COLO829 (cell line): Measurements from ENCODE around the gene NKTR.
A peak's percentile ranks its signal among the peaks of the same experiment; 100 is the strongest.
"Not testable (repeated sequence)": the region's sequence is repeated elsewhere in the genome, so short reads cannot be mapped to it uniquely, and the experiment has no call there.

Experiments used
- DNase-seq: peaks from one replicate; pipeline ENCODE4 v3.0.0; 2012; ENCODE audit warnings: low spot score

Gene NKTR

DNA sequence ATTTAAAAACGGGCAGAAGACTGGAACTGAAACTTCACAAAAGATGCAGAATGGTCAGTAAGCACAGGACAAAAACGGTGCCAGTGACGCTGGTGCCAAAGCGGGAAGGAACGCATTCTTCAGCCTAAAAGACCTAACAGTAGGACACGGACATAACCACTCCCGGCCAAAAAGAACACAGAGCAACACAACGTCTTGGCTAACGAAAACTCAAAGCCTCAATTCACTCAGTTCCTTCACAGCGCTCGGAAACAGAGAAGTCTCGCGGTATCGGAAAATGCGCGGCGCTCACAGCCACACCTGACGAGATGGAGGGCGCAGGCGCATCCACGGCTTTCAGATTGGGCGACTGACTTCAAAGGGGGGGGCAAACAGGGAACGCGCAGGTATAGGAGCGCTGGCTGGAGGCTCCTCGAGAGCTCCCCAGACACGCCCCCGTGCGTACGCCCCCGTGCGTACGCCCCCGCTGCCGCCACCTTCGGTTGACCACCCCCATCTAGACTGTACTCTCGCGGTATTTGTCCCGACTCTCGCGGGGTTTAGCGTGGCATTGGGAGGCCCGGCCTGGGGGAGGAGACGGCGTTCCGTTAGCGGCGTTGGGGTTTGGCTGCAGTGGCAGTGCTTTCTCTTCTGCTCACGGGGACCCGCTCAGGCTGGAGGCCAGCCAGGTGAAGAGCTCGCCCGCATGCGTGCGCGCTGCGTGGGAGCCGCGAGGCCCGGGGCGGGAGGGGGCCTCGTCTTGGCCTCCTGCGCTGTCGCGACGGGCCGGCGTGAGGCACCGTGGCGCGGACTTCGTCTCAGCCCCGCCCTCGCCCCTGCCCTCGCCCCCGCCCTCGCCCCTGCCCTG is at the start of gene NKTR:
Gene NKTR (plus strand): TSS at position 576 of the 847 bp plus-strand sequence. CDS start 321 bp downstream, outside the sequence.
- peak; percentile 95 for DNase-seq

GRCh38 chr3:42552830-42553229 is 47.7 kb upstream of the NKTR start:
- DNase-seq, result no peak

DNA sequence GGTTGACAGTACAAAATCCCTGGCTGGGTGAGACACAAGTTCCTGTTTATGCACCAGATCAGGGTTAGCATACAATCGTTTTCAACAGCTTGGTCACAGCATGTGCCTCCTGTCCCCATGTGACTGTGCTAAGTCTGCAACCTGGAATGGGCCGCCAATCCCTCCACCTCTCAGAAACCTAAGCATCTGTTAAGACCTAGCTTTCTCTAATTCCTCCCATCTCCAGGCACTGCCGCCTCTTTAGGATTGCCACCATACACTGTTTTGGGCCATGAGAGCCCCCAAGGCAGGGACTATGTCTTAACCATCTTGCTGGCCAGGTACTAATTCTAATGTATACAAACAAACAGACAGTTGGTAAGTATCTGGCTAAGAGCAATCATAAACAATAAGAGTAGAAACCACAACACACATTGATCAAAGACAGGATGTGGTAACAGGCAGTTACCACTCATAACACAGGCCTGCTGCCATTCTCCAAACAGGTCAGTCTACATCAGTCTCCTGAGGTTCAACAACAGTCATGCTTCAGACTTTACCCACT is 44.3 kb upstream of the NKTR start:
- DNase-seq, result no peak

DNA sequence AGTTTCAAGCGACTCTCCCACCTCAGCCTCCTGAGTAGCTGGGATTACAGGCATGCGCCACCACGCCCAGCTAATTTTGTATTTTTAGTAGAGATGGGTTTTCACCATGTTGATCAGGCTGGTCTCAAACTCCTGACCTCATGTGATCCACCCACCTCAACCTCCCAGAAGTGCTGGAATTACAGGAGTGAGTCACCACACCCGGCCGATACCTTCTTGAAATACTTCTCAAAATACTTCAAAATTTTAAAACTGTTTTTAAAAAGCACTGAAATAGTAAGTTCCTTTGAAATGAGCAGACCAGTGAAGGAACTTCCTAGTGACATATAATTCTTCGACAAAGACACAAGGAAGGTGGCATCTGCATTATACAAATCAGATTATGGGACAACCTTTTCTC is 43.7 kb upstream of the NKTR start:
- DNase-seq, result not testable (repeated sequence)

- no peak for DNase-seq
Measured at GRCh38 chr3:42557854-42558253, 42.6 kb upstream of the NKTR start.

GRCh38 chr3:42562047-42562907 is 38.2 kb upstream of the NKTR start:
- DNase-seq, result no peak

GRCh38 chr3:42569593-42570142 is 30.8 kb upstream of the NKTR start:
- no peak for DNase-seq

GRCh38 chr3:42572278-42572677 is 28.2 kb upstream of the NKTR start:
- DNase-seq, result peak; percentile 53

- DNase-seq, result no peak
Measured at GRCh38 chr3:42575137-42575741, 25.2 kb upstream of the NKTR start.

- DNase-seq, result no peak
Measured at GRCh38 chr3:42578054-42578453, 22.4 kb upstream of the NKTR start.

- DNase-seq, result not testable (repeated sequence)
Measured at GRCh38 chr3:42579346-42579745, 21.1 kb upstream of the NKTR start.

DNA sequence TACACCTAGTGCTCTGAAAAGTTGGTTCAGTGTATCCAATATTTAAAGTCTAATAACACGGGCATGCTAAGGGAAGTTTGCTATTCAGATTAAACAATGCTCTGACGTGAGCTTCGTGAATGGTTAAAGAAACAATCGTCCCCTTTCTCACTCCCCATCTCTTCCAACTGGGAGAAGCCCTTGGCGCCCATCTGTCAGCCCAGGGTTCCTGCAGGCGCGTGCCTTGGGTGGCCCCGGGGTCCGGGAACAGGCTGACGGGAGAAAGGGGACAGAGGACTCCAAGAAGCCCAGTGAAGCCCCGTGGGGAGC is 19.1 kb upstream of the NKTR start:
- no peak for DNase-seq

GRCh38 chr3:42581709-42582473 is 18.6 kb upstream of the NKTR start, which contains the start of gene SEC22C:
Gene SEC22C, minus strand, starts transcription at chr3:42581967. Its CDS starts 12,921 bp downstream, at chr3:42569046.
- peak; percentile 100 for DNase-seq

DNA sequence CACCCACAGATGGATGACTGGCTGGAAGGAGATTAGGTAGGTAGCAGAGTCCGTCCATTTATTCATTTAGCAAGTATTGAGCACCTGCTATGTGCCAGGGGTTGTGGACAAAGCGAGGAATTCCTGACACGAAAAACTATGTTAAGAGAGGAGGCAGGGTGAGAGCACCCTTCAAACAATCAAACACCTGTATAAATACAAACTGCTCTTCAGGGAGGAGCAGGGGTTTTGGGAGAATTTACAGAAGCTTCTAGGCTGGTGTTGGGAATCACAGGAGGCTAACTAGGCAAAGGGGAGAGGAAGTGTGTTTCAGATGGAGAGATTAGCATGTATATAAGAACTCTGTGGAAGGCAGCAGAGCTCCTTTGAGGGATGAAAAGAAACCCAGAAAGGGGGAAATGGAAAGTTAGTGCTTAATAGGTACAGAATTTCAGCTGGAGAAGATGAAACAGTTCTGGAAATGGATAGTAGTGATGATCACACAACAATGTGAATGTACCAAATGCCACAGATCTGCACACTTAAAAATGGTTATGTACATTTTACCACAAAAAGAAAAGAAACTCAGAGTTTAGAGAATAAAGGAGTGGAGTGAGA is 17.9 kb upstream of the NKTR start:
- no peak for DNase-seq

DNA sequence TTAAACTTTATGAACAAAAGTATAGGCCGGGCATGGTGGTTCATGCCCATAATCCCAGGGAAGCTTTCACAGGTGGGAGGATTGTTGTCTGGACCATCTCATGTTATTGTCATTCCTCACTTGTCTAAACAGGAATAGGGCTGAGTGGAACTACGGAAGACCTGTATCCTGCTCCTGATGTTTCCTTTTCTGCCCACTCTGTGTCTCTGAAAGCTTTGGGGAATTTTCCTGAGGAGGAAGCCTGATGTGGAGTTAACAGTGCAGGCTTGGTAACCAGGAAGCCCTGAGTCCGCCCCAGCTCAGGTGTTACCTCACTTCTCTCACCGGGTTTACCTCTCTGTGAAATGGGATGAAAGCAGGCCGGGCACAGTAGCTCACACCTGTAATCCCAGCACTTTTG is 11.9 kb upstream of the NKTR start:
- DNase-seq, result no peak

DNA sequence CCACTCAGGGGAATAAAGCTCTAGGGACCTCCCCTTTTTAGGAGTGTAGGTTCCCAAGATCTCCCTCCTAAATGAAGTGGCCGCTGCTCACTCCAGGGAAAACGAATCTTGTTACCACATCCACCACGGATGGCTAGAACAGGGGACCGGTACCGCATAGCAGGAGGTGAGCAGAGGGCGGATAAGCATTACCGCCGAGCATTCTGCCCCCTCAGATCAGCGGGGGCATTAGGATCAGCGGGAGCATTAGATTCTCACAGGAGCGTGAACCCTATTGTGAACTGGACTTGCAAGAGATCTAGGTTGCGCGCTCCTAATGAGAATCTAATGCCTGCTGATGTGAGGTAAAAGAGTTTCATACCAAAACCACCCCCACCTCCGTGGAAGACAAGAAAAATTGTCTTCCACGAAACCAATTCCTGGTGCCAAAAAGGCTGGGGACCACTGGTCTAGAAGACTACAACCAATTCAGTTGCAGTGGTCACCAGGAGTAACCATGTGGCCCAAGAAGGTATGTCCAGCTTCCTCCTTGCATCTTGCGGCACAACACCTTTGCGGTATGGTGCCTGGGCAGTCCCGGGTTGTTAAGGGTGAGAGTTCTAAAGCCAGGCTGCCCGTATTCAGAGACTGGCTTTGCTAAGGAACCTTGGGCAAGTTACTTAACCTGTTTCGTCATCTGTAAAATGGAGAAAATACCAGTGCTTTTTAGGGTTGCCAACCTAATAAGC is 10.9 kb upstream of the NKTR start:
- DNase-seq, result no peak

DNA sequence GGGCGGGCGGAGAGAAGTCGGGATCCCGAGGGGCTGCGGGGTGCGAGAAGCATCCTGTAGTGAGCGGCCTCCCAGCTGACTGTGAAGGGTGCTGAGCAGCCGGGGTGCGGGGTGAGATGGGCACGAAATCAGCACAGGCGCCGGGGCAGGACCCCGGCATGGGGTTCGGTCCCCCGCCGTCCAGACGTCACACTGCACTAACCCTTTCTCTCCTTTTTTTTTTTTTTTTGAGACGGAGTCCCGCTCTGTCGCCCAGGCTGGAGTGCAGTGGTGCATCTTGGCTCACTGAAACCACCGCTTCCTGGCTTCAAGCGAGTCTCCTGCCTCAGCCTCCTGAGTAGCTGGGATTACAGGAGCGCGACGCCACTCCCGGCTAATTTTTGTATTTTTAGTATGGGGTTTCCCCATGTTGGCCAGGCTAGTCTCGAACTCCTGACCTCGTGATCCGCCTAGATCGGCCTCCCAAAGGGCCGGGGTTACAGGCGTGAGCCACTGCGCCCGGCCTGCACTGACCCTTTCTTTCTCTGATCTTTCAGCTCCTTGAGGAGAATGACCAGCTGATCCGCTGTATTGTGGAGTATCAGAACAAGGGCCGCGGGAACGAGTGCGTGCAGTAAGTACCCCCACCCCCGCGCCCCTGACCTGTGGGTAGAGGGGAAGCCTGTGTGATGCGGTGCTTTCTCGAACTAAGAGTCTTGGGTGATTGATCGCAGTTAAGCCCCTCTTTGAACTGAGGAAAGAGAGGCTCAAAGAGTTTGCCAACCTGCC is 9.3 kb upstream of the NKTR start:
- no peak for DNase-seq

- no peak for DNase-seq
Measured at GRCh38 chr3:42591811-42592210, 8.7 kb upstream of the NKTR start.

DNA sequence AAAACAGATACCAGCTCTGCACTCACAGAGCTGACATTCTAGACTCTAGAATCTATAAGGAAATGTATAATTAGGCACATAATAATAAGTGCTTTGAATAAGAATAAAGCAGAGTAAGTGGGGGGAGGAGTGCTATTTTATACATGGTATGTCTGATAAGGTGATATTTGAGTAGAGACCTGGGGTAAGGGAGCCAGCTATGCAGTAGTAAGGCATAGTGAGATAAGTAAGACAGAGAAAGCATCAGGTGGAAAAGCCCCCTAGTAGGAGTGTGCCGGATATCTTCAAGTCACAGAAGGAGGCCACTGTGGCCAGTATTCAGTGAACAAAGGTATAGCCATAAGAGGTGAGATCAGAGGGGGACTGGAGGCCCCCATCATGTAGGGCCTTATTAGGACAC is 6.9 kb upstream of the NKTR start:
- no peak for DNase-seq
